Caco-2 (cell line): ENCODE measurements around the gene UROS. TPM values are rescaled to one million over a fixed set of nuclear protein-coding genes. Genes with fewer than 3 reads are reported as not detected.

Source experiments
- BruUV-seq: library from RNA; stranded (reverse); fragments of 400-500 nt; replicated peaks from 2 replicates; lab custom pipeline; 2021; lab: Mats Ljungman, UMichigan
- CTCF ChIA-PET: fragments of 300-600 bp; sonication (Branson Sonifier 250); formaldehyde crosslinking; loops from one replicate; lab custom pipeline; 2022; ENCODE audit warnings: antibody characterized with exemption; lab: Charles Lee
- POLR2A ChIA-PET: fragments of 300-600 bp; sonication (Branson Sonifier 250); formaldehyde crosslinking; loops from one replicate; lab custom pipeline; 2022; ENCODE audit warnings: antibody characterized with exemption; lab: Charles Lee
- DNase-seq, 2 experiments: peaks; one replicate each; pipeline versions ENCODE4 v3.0.0 to v3.0.0-alpha.2; 2020 to 2022
- H3K27me3 ChIP-seq: replicated peaks from 2 replicates; pipeline ENCODE4 v1.6.0; 2011; ENCODE audit warnings: low read length; ENCODE audit not compliant: control insufficient read depth, insufficient read depth
- H3K36me3 ChIP-seq: 2 replicates; pipeline ENCODE4 v1.5.1; 2011; ENCODE audit warnings: low read length; ENCODE audit not compliant: control insufficient read depth, insufficient read depth
- H3K4me1 ChIP-seq: fragments of 250-450 bp; sonication (Bioruptor Pico); 2 replicates; pipeline ENCODE4 v1.5.1; 2020; ENCODE audit warnings: mild to moderate bottlenecking
- H3K4me3 ChIP-seq: 2 replicates; pipeline ENCODE4 v1.5.1; 2011; ENCODE audit warnings: low read depth, mild to moderate bottlenecking, control low read depth, low read length
- H3K9me3 ChIP-seq: fragments of 250-450 bp; sonication (Bioruptor Pico); 2 replicates; pipeline ENCODE4 v1.5.1; 2020; ENCODE audit warnings: mild to moderate bottlenecking, moderate library complexity
- H3K27ac Mint-ChIP-seq: one replicate; pipeline ENCODE4 v1.8.0; 2022; ENCODE audit warnings: mixed read lengths; ENCODE audit not compliant: unreplicated experiment
- H3K27me3 Mint-ChIP-seq: one replicate; pipeline ENCODE4 v1.8.0; 2022; ENCODE audit warnings: mixed read lengths; ENCODE audit not compliant: insufficient read depth, unreplicated experiment
- H3K36me3 Mint-ChIP-seq: one replicate; pipeline ENCODE4 v1.8.0; 2022; ENCODE audit warnings: mild to moderate bottlenecking, mixed read lengths; ENCODE audit not compliant: insufficient read depth, unreplicated experiment
- H3K4me1 Mint-ChIP-seq: one replicate; pipeline ENCODE4 v1.8.0; 2022; ENCODE audit warnings: low read depth, mixed read lengths; ENCODE audit not compliant: unreplicated experiment
- H3K4me3 Mint-ChIP-seq: one replicate; pipeline ENCODE4 v1.8.0; 2022; ENCODE audit warnings: mild to moderate bottlenecking, moderate library complexity, mixed read lengths; ENCODE audit not compliant: unreplicated experiment
- H3K9me3 Mint-ChIP-seq: one replicate; pipeline ENCODE4 v1.8.0; 2022; ENCODE audit warnings: mixed read lengths; ENCODE audit not compliant: unreplicated experiment
- CTCF ChIP-seq, 2 experiments: fragments of 200-600 bp in 1 of 2; IDR thresholded peaks; 1 replicate in 1 of 2; 2 replicates in 1 of 2; pipeline versions ENCODE4 v1.5.1 to v1.8.0; 2011 to 2022; ENCODE audit warnings: antibody characterized with exemption in 1 of 2, control low read depth in 1 of 2, inconsistent platforms in 1 of 2, low read depth in 1 of 2, low read length in 1 of 2, mild to moderate bottlenecking in 1 of 2, moderate library complexity in 1 of 2; ENCODE audit not compliant: insufficient read depth in 1 of 2, severe bottlenecking in 1 of 2, unreplicated experiment in 1 of 2
- intact Hi-C: fragments of 100-400 bp; cut with micrococcal nuclease; formaldehyde crosslinking; loops from one replicate; pipeline ENCODE4 v1.10.0; 2022; ENCODE audit not compliant: unreplicated experiment
- total RNA-seq: library from RNA; stranded (reverse); gene quantifications from 2 replicates; pipeline ENCODE4 v1.2.3, GENCODE V29; 2022

The UROS gene
- total RNA-seq, 1 experiment from 2014 or later, result 53.4 TPM

GRCh38 chr10:125859128-125859817 lies 36.2 kb upstream of the UROS start:
- DNase-seq, result no peak
- H3K4me1 Mint-ChIP-seq, result no peaks in the 10 kb centered on the region
- Histone ChIP-seq H3K4me1 (no peaks in the 10 kb centered on the region), H3K9me3 (no peaks in the 10 kb centered on the region; the same call in 1 of the 2 replicates), H3K4me3 (no peak overlapping the region), H3K27me3 (no peaks in the 10 kb centered on the region), H3K36me3 (no peaks in the 10 kb centered on the region)
- peaks cover 4% of the 10 kb centered on the region for H3K36me3 Mint-ChIP-seq
- intact Hi-C loops, result no loop called here
- no peak overlapping the region for H3K4me3 Mint-ChIP-seq
- no TSS peak for BruUV-seq
- H3K27me3 Mint-ChIP-seq, result no peaks in the 10 kb centered on the region
- no peak overlapping the region for H3K27ac Mint-ChIP-seq
- H3K9me3 Mint-ChIP-seq, result no peaks in the 10 kb centered on the region
- POLR2A ChIA-PET, result no interaction called here
- CTCF ChIA-PET, result no interaction called here
- no peak for TF ChIP-seq CTCF (IDR thresholded peaks at IDR 0.05; ENCODE audit: insufficient read depth in 1 of 2, low read depth in 1 of 2, low read length in 1 of 2, severe bottlenecking in 1 of 2, unreplicated experiment in 1 of 2)

- POLR2A ChIA-PET, result no interaction called here
- H3K27ac Mint-ChIP-seq, result no peak overlapping the region
- intact Hi-C loops, result no loop called here
- no peaks in the 10 kb centered on the region for H3K9me3 Mint-ChIP-seq
- Histone ChIP-seq H3K4me3 (no peak overlapping the region), H3K27me3 (no peaks in the 10 kb centered on the region), H3K9me3 (no peaks in the 10 kb centered on the region; the same call in 1 of the 2 replicates), H3K36me3 (no peaks in the 10 kb centered on the region), H3K4me1 (no peaks in the 10 kb centered on the region)
- H3K4me3 Mint-ChIP-seq, result no peak overlapping the region
- H3K27me3 Mint-ChIP-seq, result no peaks in the 10 kb centered on the region
- no peaks in the 10 kb centered on the region for H3K4me1 Mint-ChIP-seq
- CTCF ChIA-PET, result interaction anchor here (0.7 kb wide), 1 partner anchor 304 kb away, joined by 5 read pairs; no protein-coding TSS in a partner anchor
- no TSS peak for BruUV-seq
- DNase-seq, result no peak
- H3K36me3 Mint-ChIP-seq, result peaks cover 16% of the 10 kb centered on the region
- TF ChIP-seq CTCF (IDR thresholded peaks at IDR 0.05; ENCODE audit: insufficient read depth in 1 of 2, low read depth in 1 of 2, low read length in 1 of 2, severe bottlenecking in 1 of 2, unreplicated experiment in 1 of 2), result no peak
Measured at GRCh38 chr10:125857185-125857760, 34.2 kb upstream of the UROS start.

GRCh38 chr10:125852487-125852886 lies 29.4 kb upstream of the UROS start:
- CTCF ChIA-PET, result no interaction called here
- Histone ChIP-seq H3K36me3 (no peaks in the 10 kb centered on the region), H3K27me3 (no peaks in the 10 kb centered on the region), H3K9me3 (no peaks in the 10 kb centered on the region), H3K4me1 (no peaks in the 10 kb centered on the region), H3K4me3 (no peak overlapping the region)
- no peak for DNase-seq
- intact Hi-C loops, result no loop called here
- POLR2A ChIA-PET, result no interaction called here
- TF ChIP-seq CTCF (IDR thresholded peaks at IDR 0.05; ENCODE audit: insufficient read depth in 1 of 2, low read depth in 1 of 2, low read length in 1 of 2, severe bottlenecking in 1 of 2, unreplicated experiment in 1 of 2), result no peak
- BruUV-seq, result no TSS peak
- Mint-ChIP-seq H3K27me3 (no peaks in the 10 kb centered on the region), H3K9me3 (no peaks in the 10 kb centered on the region), H3K4me3 (no peak overlapping the region), H3K4me1 (no peaks in the 10 kb centered on the region), H3K36me3 (peaks cover 38% of the 10 kb centered on the region), H3K27ac (no peak overlapping the region)
